ENCODE data around the gene MMP10.

GRCh38 chr11:102824556-102824955 lies 44.1 kb upstream of the MMP10 start:
- TF ChIP-seq CTCF (IDR thresholded peaks at IDR 0.05; ENCODE audit: extremely low read depth in 1 of 2, insufficient read depth in 1 of 2, low read depth in 1 of 2, low read length in 2 of 2) (no peak), MAX (IDR thresholded peaks at IDR 0.05; ENCODE audit: insufficient read depth, insufficient read length) (no peak), EZH2 (IDR thresholded peaks at IDR 0.05; ENCODE audit: borderline replicate concordance, low read depth, low read length, severe bottlenecking) (no peak), POLR2A (IDR thresholded peaks at IDR 0.05; ENCODE audit: low read depth, low read length) (no peak), POLR2AphosphoS5 (IDR thresholded peaks at IDR 0.05; ENCODE audit: insufficient read depth, low read depth, low read length) (no peak), MYC (IDR thresholded peaks at IDR 0.05; ENCODE audit: low read depth, low read length) (no peak), GATA2 (IDR thresholded peaks at IDR 0.05; ENCODE audit: insufficient read depth, insufficient read length, low read depth, low read length) (no peak), JUN (IDR thresholded peaks at IDR 0.05; ENCODE audit: borderline replicate concordance, insufficient read depth, insufficient read length, low read depth) (no peak)

All from endothelial cell of umbilical vein (primary cell).